Keratinocyte (primary cell): ENCODE results near the gene SSX2IP.

Experiments
- EZH2 ChIP-seq: IDR thresholded peaks from one replicate; pipeline ENCODE4 v1.6.1; 2012; ENCODE audit warnings: inconsistent platforms, mild to moderate bottlenecking, low read length, moderate library complexity
- TF ChIP-seq, protein P1 (sequence below), 3 experiments: IDR thresholded peaks in 1 of 3; conservative IDR thresholded peaks in 1 of 3; optimal IDR thresholded peaks in 1 of 3; 2 replicates in 2 of 3; 3 replicates in 1 of 3; pipeline versions ENCODE3 to v1.5.1; 2011; ENCODE audit warnings: low read length in 3 of 3, mild to moderate bottlenecking in 3 of 3, moderate library complexity in 2 of 3, control low read depth in 1 of 3, inconsistent platforms in 1 of 3; ENCODE audit not compliant: insufficient read depth in 2 of 3; ENCODE audit errors: extremely low read depth in 1 of 3

GRCh38 chr1:84711121-84711520 lies 20.9 kb upstream of the SSX2IP start:
- TF ChIP-seq, protein P1, sequence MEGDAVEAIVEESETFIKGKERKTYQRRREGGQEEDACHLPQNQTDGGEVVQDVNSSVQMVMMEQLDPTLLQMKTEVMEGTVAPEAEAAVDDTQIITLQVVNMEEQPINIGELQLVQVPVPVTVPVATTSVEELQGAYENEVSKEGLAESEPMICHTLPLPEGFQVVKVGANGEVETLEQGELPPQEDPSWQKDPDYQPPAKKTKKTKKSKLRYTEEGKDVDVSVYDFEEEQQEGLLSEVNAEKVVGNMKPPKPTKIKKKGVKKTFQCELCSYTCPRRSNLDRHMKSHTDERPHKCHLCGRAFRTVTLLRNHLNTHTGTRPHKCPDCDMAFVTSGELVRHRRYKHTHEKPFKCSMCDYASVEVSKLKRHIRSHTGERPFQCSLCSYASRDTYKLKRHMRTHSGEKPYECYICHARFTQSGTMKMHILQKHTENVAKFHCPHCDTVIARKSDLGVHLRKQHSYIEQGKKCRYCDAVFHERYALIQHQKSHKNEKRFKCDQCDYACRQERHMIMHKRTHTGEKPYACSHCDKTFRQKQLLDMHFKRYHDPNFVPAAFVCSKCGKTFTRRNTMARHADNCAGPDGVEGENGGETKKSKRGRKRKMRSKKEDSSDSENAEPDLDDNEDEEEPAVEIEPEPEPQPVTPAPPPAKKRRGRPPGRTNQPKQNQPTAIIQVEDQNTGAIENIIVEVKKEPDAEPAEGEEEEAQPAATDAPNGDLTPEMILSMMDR (optimal IDR thresholded peaks at IDR 0.05 in 1 of 3, IDR thresholded peaks at IDR 0.05 in 1 of 3, conservative IDR thresholded peaks at IDR 0.05 in 1 of 3; ENCODE audit: extremely low read depth in 1 of 3, insufficient read depth in 2 of 3, low read length in 3 of 3): no peak
- no peak for TF ChIP-seq EZH2
